Left lung (tissue), 10 donors: ENCODE data around the gene TMEM123. TPM values are rescaled to one million over a fixed set of nuclear protein-coding genes. Genes with fewer than 3 reads are reported as not detected.

Experiments used
- ATAC-seq: fragments of 200-7000 bp; cut with Tn5 transposase; one replicate; pipeline ENCODE4 v1.9.1; 2020; ENCODE audit warnings: moderate library complexity
- DNase-seq, 4 donors: peaks; one replicate each; pipeline ENCODE4 v3.0.0-alpha.2; 2013 to 2020
- H3K27ac ChIP-seq, 2 donors: fragments of 200-600 bp; sonication (generic) in 1 of 2; one replicate each; pipeline versions ENCODE4 v1.5.0 to v1.8.0; 2020 to 2021
- H3K27me3 ChIP-seq, 2 donors: fragments of 200-600 bp; sonication (generic) in 1 of 2; one replicate each; pipeline versions ENCODE4 v1.5.0 to v1.8.0; 2020 to 2021
- H3K36me3 ChIP-seq, 2 donors: fragments of 200-600 bp; sonication (generic) in 1 of 2; one replicate each; pipeline versions ENCODE4 v1.5.0 to v1.8.0; 2020 to 2021
- H3K4me1 ChIP-seq, 2 donors: fragments of 200-600 bp; one replicate each; pipeline ENCODE4 v1.8.0; 2021
- H3K4me3 ChIP-seq, 2 donors: fragments of 200-600 bp; sonication (generic) in 1 of 2; one replicate each; pipeline versions ENCODE4 v1.5.0 to v1.8.0; 2020 to 2021; ENCODE audit warnings: mild to moderate bottlenecking in 1 of 2
- H3K9me3 ChIP-seq, 2 donors: fragments of 200-600 bp; sonication (generic) in 1 of 2; one replicate each; pipeline versions ENCODE4 v1.5.0 to v1.8.0; 2020 to 2021
- CTCF ChIP-seq, 2 donors: fragments of 200-600 bp; sonication (generic) in 1 of 2; IDR thresholded peaks; one replicate each; pipeline versions ENCODE4 v1.5.0 to v1.8.0; 2021; ENCODE audit warnings: antibody characterized with exemption in 2 of 2
- intact Hi-C, 2 donors: fragments of 100-400 bp; cut with DNase I; formaldehyde crosslinking; loops; one replicate each; pipeline versions ENCODE4 v1.11.2 to v1.14.2; 2022
- polyA plus RNA-seq, 6 donors: library from polyadenylated mRNA; unstranded; fragments of 120-200 nt; gene quantifications; one replicate each; pipeline ENCODE4 v1.2.1, GENCODE V29; 2013; ENCODE audit not compliant: insufficient read length in 6 of 6
- total RNA-seq, 2 donors: library from RNA; stranded (reverse); fragmentation: NEBNext Ultra II Directional; extraction: Animal tissue kit (Norgen Biotek cat#: 25700); gene quantifications; one replicate each; pipeline ENCODE4 v1.2.1, GENCODE V29; 2021
- donor health status: DM: no; HTN: yes; CAD: no.
- donor health status: DM: no; HTN: no; CAD: no.

Gene TMEM123
- total and polyA plus RNA-seq, 8 donors, result 127 to 351 (median 260) TPM

GRCh38 chr11:102499151-102499550 is 46.6 kb upstream of the TMEM123 start:
- TF ChIP-seq CTCF (IDR thresholded peaks at IDR 0.05), result no peak
- ATAC-seq (no peak), DNase-seq (no peak)
- Histone ChIP-seq H3K4me3 (no peak overlapping the region), H3K27ac (no peak overlapping the region), H3K27me3 (no peaks in the 10 kb centered on the region), H3K9me3 (no peaks in the 10 kb centered on the region), H3K4me1 (no peaks in the 10 kb centered on the region), H3K36me3 (no peaks in the 10 kb centered on the region)
- intact Hi-C loops, result loop anchor here in 1 of 2 donors (5.0 kb wide), 2 partner anchors 107 to 157 kb away; no protein-coding TSS in a partner anchor

- intact Hi-C loops, result loop anchor here in 1 of 2 donors (5.0 kb wide), 2 partner anchors 105 to 155 kb away; no protein-coding TSS in a partner anchor
- ATAC-seq, result no peak
- no peaks in the 10 kb centered on the region for H3K27me3 ChIP-seq
- H3K36me3 ChIP-seq, result no peaks in the 10 kb centered on the region
- H3K9me3 ChIP-seq, result no peaks in the 10 kb centered on the region
- H3K4me3 ChIP-seq, result no peak overlapping the region
- TF ChIP-seq CTCF (IDR thresholded peaks at IDR 0.05), result no peak
- H3K4me1 ChIP-seq, result no peaks in the 10 kb centered on the region
- no peak for DNase-seq
- no peak overlapping the region for H3K27ac ChIP-seq
Observed at GRCh38 chr11:102497061-102497460, 44.5 kb upstream of the TMEM123 start.

- Histone ChIP-seq H3K9me3 (no peaks in the 10 kb centered on the region), H3K4me1 (no peaks in the 10 kb centered on the region), H3K27ac (no peak overlapping the region), H3K27me3 (no peaks in the 10 kb centered on the region), H3K36me3 (no peaks in the 10 kb centered on the region), H3K4me3 (no peak overlapping the region)
- TF ChIP-seq CTCF (IDR thresholded peaks at IDR 0.05), result peak; percentile 54 to 80
- ATAC-seq, result peak; percentile 94
- intact Hi-C loops, result loop anchor here in 1 of 2 donors (5.0 kb wide), 2 partner anchors 103 to 153 kb away; no protein-coding TSS in a partner anchor
- DNase-seq, result peak in 2 of 4 donors; percentile 65 to 86
Observed at GRCh38 chr11:102495161-102496042, 42.8 kb upstream of the TMEM123 start.

- Histone ChIP-seq H3K4me3 (no peak overlapping the region), H3K36me3 (no peaks in the 10 kb centered on the region), H3K9me3 (no peaks in the 10 kb centered on the region), H3K4me1 (no peaks in the 10 kb centered on the region), H3K27ac (no peak overlapping the region), H3K27me3 (no peaks in the 10 kb centered on the region)
- DNase-seq (no peak), ATAC-seq (peak; percentile 72)
- TF ChIP-seq CTCF (IDR thresholded peaks at IDR 0.05), result no peak
- intact Hi-C loops, result no loop called here
Observed at GRCh38 chr11:102494216-102494615, 41.7 kb upstream of the TMEM123 start.

- DNase-seq (no peak), ATAC-seq (no peak)
- no peak overlapping the region for H3K4me3 ChIP-seq
- intact Hi-C loops, result no loop called here
- no peaks in the 10 kb centered on the region for H3K27me3 ChIP-seq
- H3K4me1 ChIP-seq, result no peaks in the 10 kb centered on the region
- no peak for TF ChIP-seq CTCF (IDR thresholded peaks at IDR 0.05)
- no peak overlapping the region for H3K27ac ChIP-seq
- H3K36me3 ChIP-seq, result no peaks in the 10 kb centered on the region
- no peaks in the 10 kb centered on the region for H3K9me3 ChIP-seq
Observed at GRCh38 chr11:102493524-102493923, 41.0 kb upstream of the TMEM123 start.
